Right cardiac atrium (tissue), 5 donors: Measurements from ENCODE around the gene CPEB3. TPM values are rescaled to one million over a fixed set of nuclear protein-coding genes. Genes with fewer than 3 reads are reported as not detected.

ENCODE experiments used
- ATAC-seq, 2 donors: fragments of 200-7000 bp; cut with Tn5 transposase; one replicate each; pipeline versions ENCODE4 v1.8.0 to v1.9.1; 2020; ENCODE audit warnings: moderate library complexity in 2 of 2, mild to moderate bottlenecking in 1 of 2
- DNase-seq, 3 donors: peaks; one replicate each; pipeline ENCODE4 v3.0.0-alpha.2; 2020
- H3K27ac ChIP-seq: one replicate; pipeline ENCODE4 v1.5.1; 2013; ENCODE audit warnings: mild to moderate bottlenecking, low read length, control low read depth, moderate library complexity
- H3K27me3 ChIP-seq: one replicate; pipeline ENCODE4 v1.6.1; 2013; ENCODE audit not compliant: control insufficient read depth, insufficient read depth
- H3K4me1 ChIP-seq: one replicate; pipeline ENCODE4 v1.6.1; 2013; ENCODE audit warnings: low read length; ENCODE audit not compliant: control insufficient read depth, insufficient read depth
- H3K4me3 ChIP-seq: one replicate; pipeline ENCODE4 v1.5.1; 2013; ENCODE audit warnings: low read length, control low read depth
- H3K9me3 ChIP-seq: one replicate; pipeline ENCODE4 v1.6.1; 2013; ENCODE audit warnings: low read length; ENCODE audit not compliant: control insufficient read depth
- WGBS: extraction: QIAGEN DNeasy Blood & Tissue Kit; methylation state at CpG from one replicate; pipeline ENCODE4 v1.1.7; 2013; 5-methylcytosine and 5-hydroxymethylcytosine counted together
- intact Hi-C, 4 donors: fragments of 100-400 bp; cut with DNase I; formaldehyde crosslinking; loops; one replicate each; pipeline versions ENCODE4 v1.11.0 to v1.14.0; 2022 to 2023
- polyA plus RNA-seq: library from polyadenylated mRNA; stranded (reverse); fragments of 200-250 nt; gene quantifications from one replicate; pipeline ENCODE4 v1.2.3, GENCODE V29; 2013
- total RNA-seq, 4 donors: library from RNA; stranded (reverse); fragmentation: NEBNext Ultra II Directional; extraction: Animal tissue kit (Norgen Biotek cat#: 25700); gene quantifications; one replicate each; pipeline ENCODE4 v1.2.1, GENCODE V29; 2021
- donor health status: healthy with polysubstance abuse.
- donor health status: DM: no; HTN: yes; CAD: no.
- donor health status: DM: no; HTN: no; CAD: no.
- donor health status: DM: no; HTN: yes; CAD: no; lungs with severe emphysema.
- donor health status: DM: yes; HTN: yes; CAD: no.

CPEB3 gene
- total and polyA plus RNA-seq, 5 donors, result 4.6 to 14.3 (median 11.6) TPM

GRCh38 chr10:92304061-92304460 lies 13.2 kb upstream of the CPEB3 start:
- DNase-seq (no peak), ATAC-seq (no peak)
- WGBS, result 97% methylated on average over 1 of the region's 1 CpG
- Histone ChIP-seq H3K9me3 (no peaks in the 10 kb centered on the region), H3K27me3 (no peaks in the 10 kb centered on the region), H3K4me3 (no peak overlapping the region), H3K27ac (no peak overlapping the region), H3K4me1 (no peaks in the 10 kb centered on the region)
- intact Hi-C loops, result no loop called here

DNA sequence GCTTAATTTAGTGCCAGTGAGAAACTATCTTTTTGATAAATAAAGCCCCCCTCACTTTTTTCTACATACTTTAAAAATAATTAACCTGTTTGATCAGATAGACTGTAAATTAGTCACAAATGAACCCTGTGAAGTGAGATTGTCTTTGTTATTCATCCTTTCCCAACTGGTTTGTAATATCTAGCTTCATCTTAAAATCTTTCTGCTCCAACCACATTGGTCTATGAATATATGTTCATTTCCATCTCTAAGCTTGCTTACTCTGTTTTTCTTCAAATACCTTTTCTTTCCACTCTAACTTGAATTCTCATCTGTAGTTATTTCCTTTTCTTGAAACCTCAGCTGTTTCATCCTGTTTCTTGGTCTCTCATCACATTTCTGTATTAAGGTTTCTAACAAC lies 12.2 kb upstream of the CPEB3 start:
- no peak for DNase-seq
- Histone ChIP-seq H3K4me1 (peaks cover 3% of the 10 kb centered on the region), H3K27me3 (no peaks in the 10 kb centered on the region), H3K9me3 (no peaks in the 10 kb centered on the region), H3K4me3 (no peak overlapping the region), H3K27ac (no peak overlapping the region)
- ATAC-seq, result no peak
- intact Hi-C loops, result no loop called here

- WGBS, result 68% methylated on average over 6 of the region's 6 CpGs
- H3K9me3 ChIP-seq, result no peaks in the 10 kb centered on the region
- intact Hi-C loops, result loop anchor here in 2 of 4 donors (10.0 kb wide), 2 partner anchors 204 to 214 kb away; no protein-coding TSS in a partner anchor
- peak in 1 of 2 donors; percentile 78 for ATAC-seq
- H3K4me3 ChIP-seq, result no peak overlapping the region
- H3K27me3 ChIP-seq, result no peaks in the 10 kb centered on the region
- H3K27ac ChIP-seq, result peak overlapping the region; percentile 27
- H3K4me1 ChIP-seq, result peaks cover 3% of the 10 kb centered on the region
- DNase-seq, result no peak
These were observed 7.6 kb upstream of the CPEB3 start for GRCh38 chr10:92298487-92298886.

DNA sequence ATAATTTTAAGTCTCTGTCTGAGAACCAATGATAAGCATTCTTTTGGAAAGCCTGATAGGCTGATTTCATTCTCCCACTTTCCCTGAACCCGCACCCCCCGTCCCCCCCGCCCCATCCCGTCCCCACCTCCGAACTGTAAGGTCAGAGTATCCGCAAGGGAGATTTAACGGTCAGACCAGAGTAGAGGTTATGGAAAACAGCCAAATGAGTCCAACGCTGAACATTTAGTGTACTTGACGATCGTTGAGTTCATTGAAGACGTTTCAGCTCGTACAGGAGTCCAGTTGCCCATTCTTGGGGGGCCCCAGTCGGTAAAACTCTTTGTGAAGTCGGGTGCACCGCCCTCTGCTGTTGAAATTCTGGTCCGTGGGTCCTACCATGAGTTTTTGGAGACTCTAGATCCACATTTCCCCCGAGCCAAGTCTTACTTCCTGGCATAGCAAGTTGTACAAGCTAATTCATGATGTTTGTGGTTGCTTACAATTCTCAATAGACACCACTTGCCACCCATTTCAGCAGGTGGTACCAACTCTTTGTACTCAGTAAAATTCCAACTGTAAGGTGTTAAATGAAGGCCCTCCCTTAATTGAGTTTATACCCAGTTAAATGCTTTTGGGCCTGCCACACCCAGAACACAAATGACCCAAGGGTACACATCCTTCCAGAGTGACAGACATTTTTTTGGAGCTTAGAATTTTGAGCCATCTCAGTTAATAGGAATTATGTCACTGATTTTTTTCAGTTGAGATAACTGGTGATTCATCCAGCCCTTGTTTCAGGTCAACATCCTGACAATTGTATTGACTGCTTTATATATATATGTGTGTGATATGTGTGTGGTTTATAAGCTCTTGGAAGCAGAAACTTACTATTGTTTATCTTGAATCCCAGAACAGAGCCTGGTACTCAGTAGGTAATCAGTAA lies 1.3 kb upstream of the CPEB3 start:
- DNase-seq, result peak; percentile 60 to 81 (median 77)
- Histone ChIP-seq H3K27ac (peak overlapping the region; percentile 88), H3K4me1 (no peaks in the 10 kb centered on the region), H3K4me3 (peak overlapping the region; percentile 74), H3K9me3 (no peaks in the 10 kb centered on the region), H3K27me3 (no peaks in the 10 kb centered on the region)
- intact Hi-C loops, result loop anchor here in 3 of 4 donors (2.0 to 10.0 kb wide), 5 partner anchors 50 to 207 kb away; no protein-coding TSS in a partner anchor
- WGBS, result under 1% methylated on average over 17 of the region's 17 CpGs
- ATAC-seq, result peak in 1 of 2 donors; percentile 24

DNA sequence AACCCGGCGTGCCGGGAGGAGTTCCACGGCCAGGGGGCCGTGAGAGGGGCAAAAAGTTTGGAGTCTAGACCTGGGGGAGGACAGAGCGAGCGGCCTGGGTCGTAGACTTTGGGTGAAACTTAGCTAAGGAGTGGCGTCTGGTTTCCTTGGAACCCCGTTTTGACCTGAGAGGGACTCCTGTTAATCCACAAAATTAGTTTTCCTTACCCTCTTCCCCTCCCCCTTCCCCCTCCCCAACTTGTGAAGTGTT lies 663 bp upstream of the CPEB3 start:
- ATAC-seq (no peak), DNase-seq (no peak)
- H3K4me3 ChIP-seq, result peak overlapping the region; percentile 74
- no peaks in the 10 kb centered on the region for H3K9me3 ChIP-seq
- no peaks in the 10 kb centered on the region for H3K27me3 ChIP-seq
- H3K27ac ChIP-seq, result peak overlapping the region; percentile 84
- intact Hi-C loops, result loop anchor here in 3 of 4 donors (2.0 to 10.0 kb wide), 5 partner anchors 49 to 207 kb away; no protein-coding TSS in a partner anchor
- H3K4me1 ChIP-seq, result no peaks in the 10 kb centered on the region
- under 1% methylated on average over 10 of the region's 10 CpGs for WGBS

DNA sequence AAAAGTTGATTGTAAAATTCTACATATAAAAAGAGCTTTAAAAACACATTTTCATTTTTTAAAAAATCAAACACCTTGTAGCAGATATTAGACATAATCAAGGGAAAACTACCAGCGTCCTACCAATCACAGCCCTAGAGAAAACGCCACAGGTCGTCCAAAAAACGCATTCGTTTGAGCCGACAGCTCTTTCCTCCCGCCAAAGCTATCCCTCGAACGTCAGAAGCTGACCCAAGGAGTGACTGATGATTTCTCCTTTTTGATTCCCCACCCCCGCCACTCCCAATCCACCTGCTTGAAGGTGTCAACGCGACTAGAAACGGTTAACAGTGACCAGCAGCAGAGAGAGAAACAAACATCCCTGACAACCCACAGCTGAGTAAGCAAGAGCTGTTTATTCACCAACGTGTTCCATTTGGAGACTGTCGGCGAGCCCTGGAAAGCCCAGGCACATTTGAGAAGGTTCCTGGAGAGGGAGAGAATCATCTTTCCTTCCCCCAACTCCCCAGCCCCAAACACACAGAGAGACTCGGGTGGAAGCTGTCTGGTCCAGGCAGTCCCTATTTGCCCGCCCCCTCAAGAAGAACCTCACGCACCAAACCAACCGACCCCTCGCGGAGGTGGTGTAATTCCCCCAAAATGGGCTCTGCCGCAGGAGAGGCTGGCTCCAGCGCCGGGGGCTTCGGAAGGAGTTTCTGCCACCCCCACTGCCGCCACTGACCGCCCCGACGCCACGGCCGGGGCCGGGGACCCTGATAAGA lies 622 bp downstream of the CPEB3 start:
- no peaks in the 10 kb centered on the region for H3K9me3 ChIP-seq
- H3K27ac ChIP-seq, result peak overlapping the region; percentile 93
- WGBS, result under 1% methylated on average over 33 of the region's 33 CpGs
- peak overlapping the region; percentile 74 for H3K4me3 ChIP-seq
- intact Hi-C loops, result loop anchor here in 3 of 4 donors (2.0 to 10.0 kb wide), 5 partner anchors 48 to 205 kb away; no protein-coding TSS in a partner anchor
- no peaks in the 10 kb centered on the region for H3K27me3 ChIP-seq
- DNase-seq (no peak), ATAC-seq (peak; percentile 22 to 31)
- H3K4me1 ChIP-seq, result no peaks in the 10 kb centered on the region

- intact Hi-C loops, result no loop called here
- WGBS, result 67% methylated on average over 10 of the region's 10 CpGs
- no peaks in the 10 kb centered on the region for H3K27me3 ChIP-seq
- H3K4me1 ChIP-seq, result peaks cover 4% of the 10 kb centered on the region
- no peaks in the 10 kb centered on the region for H3K9me3 ChIP-seq
- DNase-seq (peak in 2 of 3 donors; percentile 26 to 60), ATAC-seq (peak; percentile 74 to 79)
- H3K27ac ChIP-seq, result no peak overlapping the region
- no peak overlapping the region for H3K4me3 ChIP-seq
These were observed 6.7 kb downstream of the CPEB3 start for GRCh38 chr10:92284112-92284704.

GRCh38 chr10:92278996-92279696 lies 11.7 kb downstream of the CPEB3 start:
- DNase-seq (no peak), ATAC-seq (peak; percentile 36 to 60)
- 18% methylated on average over 4 of the region's 4 CpGs for WGBS
- intact Hi-C loops, result no loop called here
- H3K27me3 ChIP-seq, result no peaks in the 10 kb centered on the region
- H3K4me3 ChIP-seq, result peak overlapping the region; percentile 26
- H3K9me3 ChIP-seq, result no peaks in the 10 kb centered on the region
- H3K27ac ChIP-seq, result no peak overlapping the region
- H3K4me1 ChIP-seq, result peaks cover 4% of the 10 kb centered on the region

DNA sequence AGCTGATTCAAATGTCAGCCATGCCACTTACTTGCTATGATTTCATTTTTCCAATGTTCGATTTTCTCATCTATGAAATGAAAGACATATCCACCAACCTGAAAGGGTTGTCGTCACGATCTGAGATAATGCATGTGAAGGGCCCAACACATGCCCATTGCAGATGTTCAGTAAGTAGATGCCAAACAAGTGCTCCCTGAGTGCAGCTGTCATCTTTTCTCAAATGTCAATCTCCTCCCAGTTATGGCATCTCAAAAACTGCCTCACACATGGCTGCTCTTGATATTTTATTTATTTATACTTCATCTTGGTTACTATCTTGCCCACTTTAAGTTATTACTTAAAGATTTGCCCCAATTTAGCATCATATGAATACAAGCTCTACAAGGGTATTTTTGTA lies 16.8 kb downstream of the CPEB3 start:
- DNase-seq (no peak), ATAC-seq (no peak)
- WGBS, result 96% methylated on average over 3 of the region's 3 CpGs
- Histone ChIP-seq H3K9me3 (no peaks in the 10 kb centered on the region), H3K4me3 (no peak overlapping the region), H3K4me1 (no peaks in the 10 kb centered on the region), H3K27me3 (no peaks in the 10 kb centered on the region), H3K27ac (no peak overlapping the region)
- intact Hi-C loops, result no loop called here

DNA sequence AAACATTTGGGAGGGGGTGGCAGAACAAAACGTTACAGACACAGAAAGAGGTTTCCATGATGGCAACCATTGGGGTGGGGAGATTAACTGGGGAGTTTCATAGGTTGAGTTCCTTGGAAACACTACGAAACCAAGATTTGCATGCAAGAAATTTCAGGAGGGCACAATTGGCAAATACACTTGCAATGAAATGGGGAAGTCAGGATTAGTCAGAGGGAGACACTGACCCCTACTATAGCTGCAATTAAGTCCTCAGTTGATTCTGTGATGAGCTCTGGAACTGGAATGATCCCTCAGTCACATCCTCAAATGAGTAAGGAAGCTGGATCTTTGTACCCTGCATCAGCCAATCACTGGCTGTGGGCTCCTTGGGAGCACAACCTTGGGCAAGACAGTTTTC lies 22.1 kb downstream of the CPEB3 start:
- intact Hi-C loops, result no loop called here

More for the DNA sequence above, 22.1 kb downstream of the CPEB3 start:
- no peaks in the 10 kb centered on the region for H3K27me3 ChIP-seq
- WGBS, result 84% methylated on average over 2 of the region's 2 CpGs
- H3K9me3 ChIP-seq, result no peaks in the 10 kb centered on the region
- no peak for ATAC-seq
- no peaks in the 10 kb centered on the region for H3K4me1 ChIP-seq
- no peak overlapping the region for H3K4me3 ChIP-seq
- no peak overlapping the region for H3K27ac ChIP-seq
- DNase-seq, result no peak
